ENCODE results near the gene RFTN1. TPM values are rescaled to one million over a fixed set of nuclear protein-coding genes. Genes with fewer than 3 reads are reported as not detected.

The RFTN1 gene
- total and polyA plus RNA-seq, 7 donors, result 9.1 to 33.1 (median 15.9) TPM

- peaks cover 5 to 12% of the 10 kb centered on the region in 2 donors for H3K36me3 ChIP-seq (ENCODE audit: insufficient read depth in 1 of 2, low read depth in 1 of 2)
- DNase-seq (no peak), ATAC-seq (no peak)
- no peaks in the 10 kb centered on the region for H3K9me3 ChIP-seq
- peak overlapping the region; percentile 80 for H3K27ac ChIP-seq
- 54 to 61% (median 58%) methylated on average over 6 of the region's 6 CpGs for WGBS, 3 donors
- intact Hi-C loops (cut with DNase I), result no loop called here
- peaks cover 39% of the 10 kb centered on the region for H3K4me1 ChIP-seq
- no peak for TF ChIP-seq CTCF (IDR thresholded peaks at IDR 0.05)
- H3K27me3 ChIP-seq (ENCODE audit: insufficient read depth in 3 of 3, low read length in 2 of 3), result no peaks in the 10 kb centered on the region
- no peak overlapping the region for H3K4me3 ChIP-seq
Measured at GRCh38 chr3:16286751-16287543, 226.6 kb downstream of the RFTN1 start.

GRCh38 chr3:16286161-16286560, 227.3 kb downstream of the RFTN1 start:
- DNase-seq (no peak), ATAC-seq (peak; percentile 59 to 84 (median 76))
- 46 to 86% (median 60%) methylated on average over 3 of the region's 3 CpGs for WGBS, 3 donors

GRCh38 chr3:16284633-16285032, 228.9 kb downstream of the RFTN1 start:
- H3K36me3 ChIP-seq (ENCODE audit: insufficient read depth in 1 of 2, low read depth in 1 of 2), result peaks cover 5 to 12% of the 10 kb centered on the region in 2 donors
- TF ChIP-seq CTCF (IDR thresholded peaks at IDR 0.05), result no peak
- no peak overlapping the region for H3K27ac ChIP-seq
- ATAC-seq (no peak), DNase-seq (no peak)
- WGBS, 3 donors, result 97 to 100% (median 98%) methylated on average over 1 of the region's 1 CpG
- H3K4me3 ChIP-seq, result no peak overlapping the region
- intact Hi-C loops (cut with DNase I), result no loop called here
- no peaks in the 10 kb centered on the region for H3K27me3 ChIP-seq (ENCODE audit: insufficient read depth in 3 of 3, low read length in 2 of 3)
- no peaks in the 10 kb centered on the region for H3K9me3 ChIP-seq
- peaks cover 38% of the 10 kb centered on the region for H3K4me1 ChIP-seq

More at GRCh38 chr3:16286161-16286560, 227.3 kb downstream of the RFTN1 start:
- Histone ChIP-seq H3K9me3 (no peaks in the 10 kb centered on the region), H3K4me1 (peaks cover 39% of the 10 kb centered on the region), H3K27ac (peak overlapping the region; percentile 80), H3K4me3 (no peak overlapping the region), H3K27me3 (ENCODE audit: insufficient read depth in 3 of 3, low read length in 2 of 3) (no peaks in the 10 kb centered on the region), H3K36me3 (ENCODE audit: insufficient read depth in 1 of 2, low read depth in 1 of 2) (peaks cover 5 to 12% of the 10 kb centered on the region in 2 donors)
- no peak for TF ChIP-seq CTCF (IDR thresholded peaks at IDR 0.05)
- intact Hi-C loops (cut with DNase I), result no loop called here

GRCh38 chr3:16280671-16281070, 232.8 kb downstream of the RFTN1 start:
- Histone ChIP-seq H3K27ac (no peak overlapping the region), H3K4me1 (peaks cover 39% of the 10 kb centered on the region), H3K9me3 (no peaks in the 10 kb centered on the region), H3K36me3 (ENCODE audit: insufficient read depth in 1 of 2, low read depth in 1 of 2) (peaks cover 5 to 12% of the 10 kb centered on the region in 2 donors), H3K27me3 (ENCODE audit: insufficient read depth in 3 of 3, low read length in 2 of 3) (no peaks in the 10 kb centered on the region), H3K4me3 (no peak overlapping the region)
- WGBS, 3 donors, result 85 to 91% (median 88%) methylated on average over 2 of the region's 2 CpGs
- TF ChIP-seq CTCF (IDR thresholded peaks at IDR 0.05), result no peak
- ATAC-seq (no peak), DNase-seq (no peak)
- intact Hi-C loops (cut with DNase I), result no loop called here

Measured in psoas muscle (tissue), 8 donors.